Nephron progenitor cell (in vitro differentiated cells): ENCODE data around the gene UACA.

Experiments
- DNase-seq: peaks from one replicate; pipeline ENCODE4 v3.0.0; 2021
- H3K27ac Mint-ChIP-seq: 2 replicates; pipeline ENCODE4 v1.8.0; 2021; ENCODE audit warnings: mild to moderate bottlenecking, moderate library complexity, mixed read lengths
- H3K27me3 Mint-ChIP-seq: 2 replicates; pipeline ENCODE4 v1.8.0; 2021; ENCODE audit warnings: mild to moderate bottlenecking, low read depth, mixed read lengths; ENCODE audit not compliant: poor library complexity
- H3K36me3 Mint-ChIP-seq: 2 replicates; pipeline ENCODE4 v1.8.0; 2021; ENCODE audit warnings: low read depth, mixed read lengths
- H3K4me1 Mint-ChIP-seq: 2 replicates; pipeline ENCODE4 v1.8.0; 2021; ENCODE audit warnings: mixed read lengths
- H3K4me3 Mint-ChIP-seq: 2 replicates; pipeline ENCODE4 v1.8.0; 2021; ENCODE audit warnings: mild to moderate bottlenecking, moderate library complexity, mixed read lengths
- H3K9me3 Mint-ChIP-seq: 2 replicates; pipeline ENCODE4 v1.8.0; 2021; ENCODE audit warnings: mild to moderate bottlenecking, moderate library complexity, mixed read lengths
- CTCF ChIP-seq: fragments of 200-600 bp; sonication (generic); IDR thresholded peaks from 2 replicates; pipeline ENCODE4 v1.5.0; 2021; ENCODE audit warnings: antibody characterized with exemption

UACA gene

GRCh38 chr15:70715840-70716485 is 47.4 kb downstream of the UACA start:
- Mint-ChIP-seq H3K4me3 (no peak overlapping the region), H3K27ac (peak overlapping the region; percentile 70), H3K27me3 (no peaks in the 10 kb centered on the region), H3K4me1 (peaks cover 11% of the 10 kb centered on the region), H3K36me3 (peaks cover 3% of the 10 kb centered on the region), H3K9me3 (no peaks in the 10 kb centered on the region)
- DNase-seq: no peak
- TF ChIP-seq CTCF: no peak

- DNase-seq: no peak
- Mint-ChIP-seq H3K27me3 (no peaks in the 10 kb centered on the region), H3K9me3 (no peaks in the 10 kb centered on the region), H3K4me3 (no peak overlapping the region), H3K4me1 (peaks cover 19% of the 10 kb centered on the region), H3K36me3 (no peaks in the 10 kb centered on the region), H3K27ac (no peak overlapping the region)
- TF ChIP-seq CTCF: no peak
Measured at GRCh38 chr15:70714565-70714964, 48.8 kb downstream of the UACA start.

GRCh38 chr15:70714015-70714414 is 49.3 kb downstream of the UACA start:
- Mint-ChIP-seq H3K27me3 (no peaks in the 10 kb centered on the region), H3K27ac (no peak overlapping the region), H3K4me1 (peaks cover 19% of the 10 kb centered on the region), H3K4me3 (no peak overlapping the region), H3K9me3 (no peaks in the 10 kb centered on the region), H3K36me3 (no peaks in the 10 kb centered on the region)
- no peak for TF ChIP-seq CTCF
- no peak for DNase-seq

GRCh38 chr15:70712271-70712670 is 51.1 kb downstream of the UACA start:
- Mint-ChIP-seq H3K27ac (no peak overlapping the region), H3K4me1 (peaks cover 19% of the 10 kb centered on the region), H3K36me3 (peaks cover 2% of the 10 kb centered on the region), H3K4me3 (no peak overlapping the region), H3K9me3 (no peaks in the 10 kb centered on the region), H3K27me3 (no peaks in the 10 kb centered on the region)
- DNase-seq: no peak
- TF ChIP-seq CTCF: no peak

- H3K36me3 Mint-ChIP-seq: peaks cover 6% of the 10 kb centered on the region
- no peak overlapping the region for H3K27ac Mint-ChIP-seq
- H3K4me1 Mint-ChIP-seq: peaks cover 19% of the 10 kb centered on the region
- no peaks in the 10 kb centered on the region for H3K27me3 Mint-ChIP-seq
- H3K4me3 Mint-ChIP-seq: no peak overlapping the region
- H3K9me3 Mint-ChIP-seq: no peaks in the 10 kb centered on the region
- DNase-seq: no peak
- no peak for TF ChIP-seq CTCF
Measured at GRCh38 chr15:70710714-70711113, 52.6 kb downstream of the UACA start.

GRCh38 chr15:70708839-70709238 is 54.5 kb downstream of the UACA start:
- TF ChIP-seq CTCF: no peak
- Mint-ChIP-seq H3K4me1 (peaks cover 16% of the 10 kb centered on the region), H3K27ac (no peak overlapping the region), H3K4me3 (no peak overlapping the region), H3K9me3 (no peaks in the 10 kb centered on the region), H3K27me3 (no peaks in the 10 kb centered on the region), H3K36me3 (peaks cover 6% of the 10 kb centered on the region)
- DNase-seq: no peak
